NCI-H1417 treated with DMSO at 0.1 percent for 48 hours (cell line): ENCODE results near the gene TMEM196.
A peak's percentile ranks its signal among the peaks of the same experiment; 100 is the strongest.
"Not testable (repeated sequence)": the region's sequence is repeated elsewhere in the genome, so short reads cannot be mapped to it uniquely, and the experiment has no call there.

Source experiments
- DNase-seq: peaks from one replicate; lab custom pipeline; 2025; lab: John Stamatoyannopoulos, UW

The TMEM196 gene

GRCh38 chr7:19707240-19707639 lies 66.2 kb downstream of the TMEM196 start:
- no peak for DNase-seq

- DNase-seq, result no peak
These were observed 67.8 kb downstream of the TMEM196 start for GRCh38 chr7:19705663-19706062.

GRCh38 chr7:19701471-19701870 lies 71.9 kb downstream of the TMEM196 start:
- peak; percentile 48 for DNase-seq

DNA sequence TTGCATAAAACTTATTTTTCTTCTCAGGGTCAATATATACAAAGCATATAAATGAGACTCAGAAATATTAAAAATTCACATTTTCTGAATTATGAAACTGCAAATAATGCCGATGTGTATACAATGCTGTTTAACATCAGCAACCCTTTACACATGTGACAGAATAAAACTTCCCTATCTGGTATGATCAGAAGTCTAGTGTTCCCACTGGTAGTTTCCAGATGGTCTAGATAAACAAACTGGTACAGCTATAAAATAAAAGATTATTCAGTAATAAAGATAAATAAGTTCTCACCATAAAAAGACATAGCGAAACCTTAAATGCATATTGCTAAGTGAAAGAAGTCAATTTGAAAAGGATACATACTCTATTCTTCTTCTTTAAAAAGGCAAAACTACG lies 72.5 kb downstream of the TMEM196 start:
- DNase-seq, result no peak

- no peak for DNase-seq
These were observed 75.1 kb downstream of the TMEM196 start for GRCh38 chr7:19698331-19698730.

DNA sequence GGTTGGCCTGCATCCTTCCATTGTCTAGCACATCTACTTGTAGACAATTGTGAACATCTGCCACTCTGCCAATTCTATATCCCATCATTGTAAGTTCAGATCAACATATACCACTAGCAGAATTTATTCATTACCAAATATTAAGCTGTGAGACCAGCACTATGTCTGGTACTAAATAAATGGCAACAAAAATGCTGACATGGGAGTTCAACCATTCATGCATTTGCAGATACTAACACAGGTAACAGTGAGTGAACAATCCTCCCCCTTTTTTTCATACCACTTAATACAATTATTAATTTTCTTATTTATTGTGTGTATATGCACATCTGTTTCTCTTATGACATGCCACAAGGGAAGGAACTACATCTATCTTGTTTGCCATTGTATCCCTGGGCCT lies 76.5 kb downstream of the TMEM196 start:
- no peak for DNase-seq

- no peak for DNase-seq
These were observed 81.1 kb downstream of the TMEM196 start for GRCh38 chr7:19692111-19692828.

DNA sequence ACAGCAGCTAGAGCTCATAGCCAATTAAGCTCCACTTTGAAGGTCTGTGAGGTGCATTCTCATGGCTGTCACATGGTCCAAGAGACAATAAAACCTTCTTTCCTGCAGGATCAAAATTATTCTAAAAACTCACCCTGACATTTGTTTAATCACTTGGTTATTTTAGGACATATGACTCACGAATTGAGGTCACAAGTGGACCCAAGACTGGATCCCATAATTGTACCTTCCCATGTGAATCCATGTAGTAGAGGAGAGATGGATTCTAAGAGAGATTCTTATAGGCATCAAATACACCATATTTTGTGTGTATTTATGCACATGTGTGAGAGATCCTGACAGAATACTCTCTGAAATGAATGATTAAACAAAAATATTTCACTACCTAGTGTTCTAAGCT lies 82.7 kb downstream of the TMEM196 start:
- no peak for DNase-seq

GRCh38 chr7:19689130-19689529 lies 84.3 kb downstream of the TMEM196 start:
- DNase-seq, result not testable (repeated sequence)

GRCh38 chr7:19681596-19681995 lies 91.8 kb downstream of the TMEM196 start:
- DNase-seq, result no peak

GRCh38 chr7:19677180-19677579 lies 96.2 kb downstream of the TMEM196 start:
- no peak for DNase-seq

- DNase-seq, result no peak
These were observed 97.6 kb downstream of the TMEM196 start for GRCh38 chr7:19675816-19676215.

DNA sequence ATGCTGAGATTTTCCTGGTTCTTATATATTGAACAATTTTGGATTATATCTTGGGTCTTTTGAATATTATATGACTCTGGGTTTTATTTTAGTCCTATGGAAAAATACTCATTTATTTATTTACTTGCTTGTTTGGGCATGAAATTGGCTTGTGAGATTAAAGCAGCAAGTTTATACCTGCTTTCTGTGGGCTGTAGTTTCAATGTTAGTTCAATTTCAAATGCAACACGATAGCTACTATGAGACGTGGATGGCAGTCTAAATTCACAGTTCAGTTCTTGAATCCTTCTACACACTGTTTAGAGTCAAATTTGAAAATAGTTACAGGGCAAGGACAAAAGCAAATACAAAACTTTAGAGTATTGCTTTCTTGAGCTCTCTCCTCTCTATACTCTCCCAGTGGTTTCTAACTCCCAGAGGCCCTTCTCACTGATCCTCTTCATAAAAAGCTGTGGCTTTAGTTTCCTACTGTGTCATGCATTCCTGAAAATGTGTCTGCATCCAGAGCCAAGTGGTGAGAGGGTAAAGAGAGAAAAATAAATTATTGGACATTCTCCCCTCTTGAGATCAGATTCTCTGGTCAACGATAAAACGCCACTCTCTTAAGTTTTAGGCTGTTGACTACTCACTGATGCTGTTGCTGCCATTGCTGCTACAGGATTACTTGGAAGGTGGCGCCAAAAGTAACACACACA lies 99.0 kb downstream of the TMEM196 start:
- DNase-seq, result no peak

DNA sequence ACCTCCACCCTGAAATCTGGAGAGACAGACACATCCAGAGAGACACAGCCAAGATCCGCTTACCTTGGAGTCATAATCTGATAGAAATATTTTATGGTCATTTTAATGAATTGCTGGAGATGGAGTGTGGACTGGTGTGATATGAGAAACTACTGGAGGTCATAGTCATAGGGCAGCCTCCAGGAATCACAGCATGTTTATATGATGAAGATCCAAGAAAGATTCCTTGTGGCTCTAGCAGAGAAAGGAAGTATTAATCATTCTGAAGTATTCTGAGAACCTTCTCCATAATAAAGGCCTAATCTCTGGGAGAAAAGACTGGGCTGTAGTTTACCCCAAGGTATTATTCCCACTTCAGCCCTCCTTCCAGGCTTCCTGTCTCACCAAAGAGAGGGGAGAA lies 102.6 kb downstream of the TMEM196 start:
- DNase-seq, result no peak
